Activated CD4-positive, CD25-positive, alpha-beta regulatory T cell treated with anti-CD3 and anti-CD28 coated beads, Interleukin-2, amount 50 U/mL, for 72 hours (primary cell): ENCODE data around the gene EBI3.
"Not testable (repeated sequence)": the region's sequence is repeated elsewhere in the genome, so short reads cannot be mapped to it uniquely, and the experiment has no call there.

Experiments
- DNase-seq: peaks from one replicate; pipeline ENCODE4 v3.0.0; 2021

The EBI3 gene

GRCh38 chr19:4279530-4280422, 50.5 kb downstream of the EBI3 start:
- no peak for DNase-seq

- DNase-seq, result no peak
These were observed 55.0 kb downstream of the EBI3 start for GRCh38 chr19:4284176-4284958.

- no peak for DNase-seq
These were observed 55.7 kb downstream of the EBI3 start for GRCh38 chr19:4284974-4285373.

GRCh38 chr19:4286141-4286540, 56.8 kb downstream of the EBI3 start:
- DNase-seq, result not testable (repeated sequence)
